RCC 7860 (cell line): ENCODE data around the gene KIAA0930.

ENCODE experiments used
- DNase-seq: peaks from one replicate; pipeline ENCODE4 v3.0.0-alpha.2; 2015; ENCODE audit warnings: low spot score
- FAIRE-seq: peaks from 2 replicates; lab custom pipeline; 2012; peaks lifted over from hg19 to GRCh38; lab: Jason Lieb, UNC

Gene KIAA0930

DNA sequence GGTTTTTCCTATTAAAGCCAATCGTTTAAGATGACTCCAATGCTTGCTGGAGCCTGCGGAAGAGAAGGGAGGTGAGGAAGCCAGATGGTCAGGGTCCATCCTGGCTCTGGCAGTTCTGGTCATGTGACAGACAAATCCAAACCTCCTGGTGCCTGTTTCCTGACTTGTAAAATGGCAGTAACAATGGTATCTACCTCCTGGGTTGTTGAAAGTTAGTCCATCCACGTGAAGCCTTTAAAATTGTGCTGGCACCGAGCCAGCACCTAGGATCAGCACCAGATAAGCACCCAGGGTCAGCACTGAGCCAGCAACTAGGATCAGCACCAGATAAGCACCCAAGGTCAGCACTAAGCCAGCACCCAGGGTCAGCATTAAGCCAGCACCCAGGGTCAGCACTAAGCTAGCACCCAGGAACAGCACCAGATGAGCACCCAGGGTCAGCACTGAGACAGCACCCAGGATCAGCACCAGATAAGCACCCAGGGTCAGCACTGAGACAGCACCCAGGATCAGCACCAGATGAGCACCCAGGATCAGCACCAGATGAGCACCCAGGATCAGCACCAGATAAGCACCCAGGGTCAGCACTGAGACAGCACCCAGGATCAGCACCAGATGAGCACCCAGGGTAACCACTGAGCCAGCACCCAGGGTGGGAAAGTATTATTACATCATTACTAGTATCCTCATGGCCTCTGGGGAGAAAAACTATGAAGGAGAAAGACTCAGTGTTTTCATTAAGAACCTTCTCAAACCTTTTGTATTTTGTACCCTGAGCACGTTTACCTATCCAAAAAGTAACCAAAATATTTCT is 17.2 kb downstream of the KIAA0930 start:
- FAIRE-seq (no peak), DNase-seq (no peak)

- DNase-seq, result no peak
- no peak for FAIRE-seq
Measured at GRCh38 chr22:45221201-45221600, 19.5 kb downstream of the KIAA0930 start.

DNA sequence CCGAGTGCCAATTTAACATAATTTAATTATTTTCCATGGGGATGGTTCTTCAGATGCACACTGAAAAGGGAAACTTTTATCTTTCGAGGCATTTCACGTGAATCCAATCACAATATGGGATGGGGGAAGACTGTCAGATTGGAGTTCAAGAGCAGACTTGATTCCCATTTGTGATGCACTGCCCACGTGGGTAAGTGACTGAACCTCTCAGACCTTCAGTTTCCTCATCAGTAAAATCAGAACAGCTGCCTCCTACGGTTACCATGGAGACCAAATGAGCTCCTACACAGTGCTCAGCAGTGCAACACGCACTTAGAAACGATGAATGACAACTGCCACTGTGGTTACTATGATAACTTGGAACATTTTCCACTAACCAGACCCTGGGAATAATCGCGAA is 21.7 kb downstream of the KIAA0930 start:
- no peak for FAIRE-seq

DNA sequence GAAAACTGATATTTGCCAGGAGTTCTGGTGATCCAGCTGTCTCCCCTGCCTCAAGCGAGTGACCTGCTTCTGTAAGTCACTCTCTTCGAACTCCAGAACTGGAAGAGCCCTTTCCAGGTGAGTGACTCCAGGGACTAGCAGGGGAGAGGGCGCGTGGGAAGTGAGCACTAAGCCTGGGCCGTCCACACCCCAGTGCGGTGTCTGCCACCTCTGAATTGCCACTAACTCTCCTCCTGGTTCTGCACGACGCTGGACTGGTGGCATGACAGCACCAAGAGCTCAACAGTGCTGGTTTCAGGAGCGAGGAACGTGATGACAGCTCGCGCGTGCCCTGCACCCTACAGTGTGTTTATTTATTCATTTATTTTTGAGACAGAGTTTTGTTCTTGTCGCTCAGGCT is 22.9 kb downstream of the KIAA0930 start:
- peak; percentile 39 for FAIRE-seq

More for the DNA sequence above, 21.7 kb downstream of the KIAA0930 start:
- DNase-seq, result peak; percentile 4

DNA sequence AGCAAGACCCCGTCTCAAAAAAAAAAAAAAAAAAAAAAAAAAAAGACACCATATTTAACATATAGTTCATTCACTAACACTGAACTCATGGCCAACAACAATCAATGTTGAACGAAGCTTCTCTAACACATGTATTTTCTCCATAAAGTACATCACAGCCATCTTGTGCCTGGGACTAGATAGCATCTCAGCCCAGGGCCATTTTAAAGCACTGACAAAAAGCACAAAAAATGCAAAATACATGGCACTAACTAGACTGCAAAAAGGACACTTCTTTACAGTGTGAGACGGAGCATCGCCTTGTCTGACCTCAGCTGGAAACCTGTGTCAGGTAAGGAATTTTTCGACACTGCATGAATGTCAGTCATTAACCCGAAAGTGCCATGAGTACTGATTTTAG is 23.3 kb downstream of the KIAA0930 start:
- FAIRE-seq, result no peak

More for the DNA sequence above, 22.9 kb downstream of the KIAA0930 start:
- peak; percentile 30 for DNase-seq

DNA sequence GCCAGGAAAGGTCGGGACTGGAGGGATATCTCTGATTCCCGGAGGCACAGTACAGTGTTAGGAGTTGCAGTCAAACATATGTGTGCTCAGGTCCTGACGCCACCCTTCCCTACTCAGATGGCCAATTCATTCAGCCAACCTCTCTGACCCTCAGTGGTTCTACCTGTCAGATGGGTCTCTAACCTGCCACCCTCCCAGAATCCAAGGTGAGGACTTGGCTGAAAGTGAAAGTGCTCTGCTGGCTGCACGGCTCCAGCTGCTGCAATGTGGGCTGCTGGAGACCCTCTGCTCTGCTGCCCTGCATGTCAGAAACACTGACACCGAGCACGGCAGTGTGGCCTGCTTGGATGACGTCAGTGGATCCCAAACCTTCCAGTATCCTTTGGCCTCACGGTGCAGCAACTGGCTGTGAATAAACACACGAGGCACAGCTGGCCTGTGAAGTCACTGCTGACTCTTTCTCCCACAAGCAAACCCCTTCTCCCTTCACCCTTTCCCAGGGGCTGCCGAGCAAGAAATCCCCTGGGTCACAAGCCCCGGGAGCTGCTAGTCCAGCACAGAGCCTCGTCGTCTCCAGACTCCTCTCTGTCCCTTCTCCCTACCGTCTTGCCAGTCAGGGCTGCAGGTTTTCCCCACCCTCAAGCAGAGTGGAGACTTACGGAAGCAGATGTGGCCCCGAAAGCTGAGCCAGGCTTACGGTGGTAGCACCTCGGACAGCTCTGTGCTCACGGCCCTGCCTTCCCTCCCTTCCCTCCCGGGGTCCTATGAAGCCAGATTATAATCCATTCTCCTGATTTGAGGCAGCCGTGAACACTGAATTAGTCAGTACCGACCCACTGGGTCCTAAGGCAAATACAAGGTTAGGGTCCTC is 24.3 kb downstream of the KIAA0930 start:
- no peak for DNase-seq
- no peak for FAIRE-seq

More for the DNA sequence above, 23.3 kb downstream of the KIAA0930 start:
- DNase-seq, result no peak

- FAIRE-seq (no peak), DNase-seq (peak; percentile 59)
Measured at GRCh38 chr22:45212992-45213751, 27.5 kb downstream of the KIAA0930 start.

GRCh38 chr22:45212306-45212709 is 28.4 kb downstream of the KIAA0930 start:
- peak; percentile 79 for FAIRE-seq
- peak; percentile 87 for DNase-seq

DNA sequence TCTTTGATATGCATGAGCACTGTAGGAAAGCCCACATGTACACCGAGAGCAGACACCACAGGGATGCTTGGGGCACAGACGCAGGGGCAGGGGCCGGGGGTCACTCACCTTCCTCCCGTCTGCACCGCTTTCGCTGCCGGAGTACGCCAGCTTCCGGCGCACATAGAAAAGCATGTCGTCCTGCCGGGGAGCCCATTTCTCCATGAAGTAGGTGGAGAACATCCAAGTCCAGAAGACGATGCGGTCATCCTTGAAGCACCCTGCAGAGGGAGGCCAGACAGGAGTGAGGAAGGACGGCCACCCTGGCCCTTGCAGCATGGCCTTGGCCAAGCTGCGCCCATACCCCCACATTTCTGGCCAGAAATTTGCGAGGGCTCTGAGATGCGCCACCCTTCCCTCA is 28.8 kb downstream of the KIAA0930 start:
- no peak for FAIRE-seq

GRCh38 chr22:45211435-45211834 is 29.3 kb downstream of the KIAA0930 start:
- FAIRE-seq, result peak; percentile 29
- peak; percentile 72 for DNase-seq

More for the DNA sequence above, 28.8 kb downstream of the KIAA0930 start:
- DNase-seq, result peak; percentile 50

DNA sequence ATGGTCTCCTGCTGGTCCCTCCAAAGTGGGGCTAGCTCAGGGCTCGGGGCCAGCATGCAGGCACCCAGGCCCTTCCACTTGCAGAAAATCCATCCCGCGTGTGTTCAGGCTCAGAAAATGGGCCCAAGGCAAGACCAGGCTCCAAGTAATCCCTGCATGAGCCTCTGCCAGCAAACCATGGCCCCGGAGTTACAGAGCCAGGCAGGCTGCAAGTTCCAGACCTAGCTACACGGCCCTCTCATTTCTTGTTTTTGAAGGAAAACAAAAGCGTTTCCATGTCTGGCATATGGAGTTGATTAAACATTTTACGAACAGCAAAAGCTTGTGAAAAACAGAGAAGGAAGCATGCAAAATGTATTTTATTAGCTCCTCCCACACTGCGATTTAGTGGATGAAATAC is 29.7 kb downstream of the KIAA0930 start:
- DNase-seq (no peak), FAIRE-seq (no peak)

DNA sequence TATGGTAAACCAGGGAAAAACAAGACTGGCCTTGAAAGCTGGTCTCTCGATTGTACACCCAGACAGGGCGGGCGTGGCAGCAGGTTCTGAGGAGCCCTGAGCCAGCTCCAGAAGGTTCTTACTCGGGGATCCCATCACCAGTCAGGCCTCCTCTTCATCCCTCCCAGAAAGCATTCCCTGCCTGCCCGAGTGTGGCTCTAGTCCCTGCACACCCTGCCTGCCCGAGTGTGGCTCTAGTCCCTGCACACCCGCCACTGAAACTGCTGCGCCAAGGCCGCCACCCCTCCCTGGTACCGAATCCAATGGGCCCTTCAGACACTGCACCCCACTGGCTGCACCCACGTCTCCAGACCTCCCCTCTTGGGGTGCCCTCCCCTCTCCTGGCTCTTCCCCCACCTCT is 30.1 kb downstream of the KIAA0930 start:
- FAIRE-seq, result no peak
- DNase-seq, result no peak

DNA sequence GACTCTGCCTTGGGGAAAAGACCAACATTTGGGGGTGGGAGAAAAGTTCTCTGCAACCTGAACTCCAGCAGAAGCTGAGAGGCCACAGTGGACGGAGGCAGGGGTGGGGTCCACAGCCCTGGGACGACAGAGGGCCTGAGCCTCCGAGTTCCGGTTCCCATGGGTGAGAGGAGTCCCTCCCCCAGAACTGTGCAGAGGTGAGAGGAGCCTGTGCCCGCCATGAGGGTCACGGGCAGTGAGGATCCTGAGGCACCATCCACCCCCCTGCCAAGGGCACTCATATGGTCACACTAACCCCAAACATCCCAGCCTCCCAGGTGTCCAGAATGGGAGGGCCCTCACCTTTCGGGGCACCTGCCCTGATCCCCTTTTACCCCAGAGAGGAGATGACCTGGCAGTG is 30.5 kb downstream of the KIAA0930 start:
- no peak for DNase-seq

GRCh38 chr22:45208993-45209838 is 31.5 kb downstream of the KIAA0930 start:
- no peak for FAIRE-seq
- DNase-seq, result peak; percentile 42

More for the DNA sequence above, 30.5 kb downstream of the KIAA0930 start:
- FAIRE-seq, result no peak

DNA sequence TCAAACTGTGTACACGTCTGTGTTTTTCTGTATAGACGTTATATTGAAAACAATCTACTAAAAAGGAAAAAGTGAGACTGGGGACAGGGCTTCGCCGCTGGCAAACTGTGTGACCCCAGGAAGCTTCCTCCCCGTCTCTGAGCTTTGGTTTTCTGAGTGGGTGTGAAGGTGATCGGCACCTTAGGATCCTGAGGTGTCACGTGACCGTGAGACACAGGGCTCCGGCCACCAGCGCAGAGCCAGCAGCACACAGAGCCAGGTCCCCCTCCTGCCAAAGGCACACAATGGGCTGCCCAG is 32.0 kb downstream of the KIAA0930 start:
- DNase-seq (no peak), FAIRE-seq (no peak)

DNA sequence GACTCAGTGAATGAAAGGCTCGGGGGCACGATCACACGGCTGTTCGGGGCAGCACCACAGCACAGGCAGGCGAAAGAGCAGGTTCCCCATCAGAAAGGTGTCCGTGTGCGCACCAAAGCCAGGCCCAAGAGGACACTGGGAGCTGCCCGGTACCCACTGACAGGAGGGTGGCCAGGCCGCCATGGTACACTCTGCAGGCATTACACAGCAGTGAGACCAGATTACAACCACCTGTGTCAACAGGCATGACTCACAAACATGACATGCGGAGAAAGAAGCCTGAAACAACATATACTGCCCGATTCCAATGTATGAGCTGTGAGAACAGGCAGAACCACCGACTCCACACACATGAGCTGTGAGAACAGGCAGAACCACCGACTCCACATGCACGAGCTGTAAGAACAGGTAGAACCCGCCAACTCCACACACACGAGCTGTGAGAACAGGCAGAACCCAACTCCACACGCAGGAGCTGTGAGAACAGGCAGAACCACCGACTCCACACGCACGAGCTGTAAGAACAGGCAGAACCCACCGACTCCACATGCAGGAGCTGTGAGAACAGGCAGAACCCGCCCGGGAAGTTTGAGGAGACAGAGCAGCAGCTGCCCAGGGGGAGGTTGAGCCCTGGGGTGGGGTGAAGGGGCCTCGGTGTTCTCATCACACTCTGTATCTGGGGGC is 32.6 kb downstream of the KIAA0930 start:
- FAIRE-seq (no peak), DNase-seq (no peak)

DNA sequence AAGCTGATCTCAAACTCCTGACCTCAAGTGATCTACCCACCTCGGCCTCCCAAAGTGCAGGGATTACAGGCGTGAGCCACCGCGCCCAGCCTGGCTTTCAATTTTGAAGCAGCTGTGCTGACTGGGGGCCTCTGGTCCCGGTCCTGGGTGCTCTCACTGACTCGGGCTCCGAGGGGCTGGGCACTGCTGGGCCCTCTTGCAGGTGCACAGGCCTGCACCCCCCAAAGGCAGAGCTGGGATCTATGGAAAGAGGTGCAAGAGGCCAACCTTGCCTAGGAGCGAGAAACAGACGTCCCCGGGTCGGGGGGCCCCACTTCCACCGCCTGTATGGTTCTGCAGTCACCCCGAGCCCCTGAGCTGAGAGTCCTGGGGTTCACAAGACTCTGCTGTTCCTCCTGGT is 33.2 kb downstream of the KIAA0930 start:
- FAIRE-seq, result no peak
- DNase-seq, result no peak

GRCh38 chr22:45206233-45206632 is 34.5 kb downstream of the KIAA0930 start:
- no peak for FAIRE-seq
- DNase-seq, result no peak

- FAIRE-seq (no peak), DNase-seq (no peak)
Measured at GRCh38 chr22:45205276-45205925, 35.3 kb downstream of the KIAA0930 start.
